ENCODE measurements around the gene GRIK1. TPM values are rescaled to one million over a fixed set of nuclear protein-coding genes. Genes with fewer than 3 reads are reported as not detected.

The GRIK1 gene
- total RNA-seq, 2 experiments from 2014 or later: not detected

- ChIA-PET CTCF (no interaction called here), POLR2A (no interaction called here)
- Mint-ChIP-seq H3K9me3 (no peaks in the 10 kb centered on the region), H3K4me1 (ENCODE audit: low read depth) (no peaks in the 10 kb centered on the region), H3K36me3 (ENCODE audit: low read depth) (no peaks in the 10 kb centered on the region), H3K27me3 (peaks cover 4% of the 10 kb centered on the region), H3K27ac (no peak overlapping the region), H3K4me3 (no peak overlapping the region)
- TF ChIP-seq CTCF (IDR thresholded peaks at IDR 0.05): no peak
- ATAC-seq: no peak
- intact Hi-C loops (cut with micrococcal nuclease): no loop called here
- no peak for DNase-seq
Observed at GRCh38 chr21:29953072-29953471, 13.3 kb upstream of the GRIK1 start.

- Mint-ChIP-seq H3K27me3 (peaks cover 4% of the 10 kb centered on the region), H3K4me1 (ENCODE audit: low read depth) (no peaks in the 10 kb centered on the region), H3K36me3 (ENCODE audit: low read depth) (no peaks in the 10 kb centered on the region), H3K4me3 (no peak overlapping the region), H3K27ac (no peak overlapping the region), H3K9me3 (no peaks in the 10 kb centered on the region)
- ATAC-seq: no peak
- DNase-seq: no peak
- intact Hi-C loops (cut with micrococcal nuclease): no loop called here
- TF ChIP-seq CTCF (IDR thresholded peaks at IDR 0.05): no peak
- ChIA-PET CTCF (no interaction called here), POLR2A (no interaction called here)
Observed at GRCh38 chr21:29951911-29952310, 12.1 kb upstream of the GRIK1 start.

- Mint-ChIP-seq H3K4me1 (ENCODE audit: low read depth) (no peaks in the 10 kb centered on the region), H3K36me3 (ENCODE audit: low read depth) (no peaks in the 10 kb centered on the region), H3K9me3 (no peaks in the 10 kb centered on the region), H3K27ac (no peak overlapping the region), H3K4me3 (no peak overlapping the region), H3K27me3 (peaks cover 4% of the 10 kb centered on the region)
- intact Hi-C loops (cut with micrococcal nuclease): no loop called here
- ChIA-PET POLR2A (no interaction called here), CTCF (no interaction called here)
- TF ChIP-seq CTCF (IDR thresholded peaks at IDR 0.05): no peak
- no peak for DNase-seq
- no peak for ATAC-seq
Observed at GRCh38 chr21:29949991-29950390, 10.2 kb upstream of the GRIK1 start.

- CTCF ChIA-PET: interaction anchor here (0.8 kb wide), 1 partner anchor 9 kb away, joined by 3 read pairs; no protein-coding TSS in a partner anchor
- POLR2A ChIA-PET: no interaction called here
- H3K36me3 Mint-ChIP-seq (ENCODE audit: low read depth): no peaks in the 10 kb centered on the region
- H3K4me3 Mint-ChIP-seq: no peak overlapping the region
- no peaks in the 10 kb centered on the region for H3K4me1 Mint-ChIP-seq (ENCODE audit: low read depth)
- peaks cover 14% of the 10 kb centered on the region for H3K27me3 Mint-ChIP-seq
- TF ChIP-seq CTCF (IDR thresholded peaks at IDR 0.05): no peak
- H3K27ac Mint-ChIP-seq: no peak overlapping the region
- no peaks in the 10 kb centered on the region for H3K9me3 Mint-ChIP-seq
- no peak for DNase-seq
- intact Hi-C loops (cut with micrococcal nuclease): no loop called here
- ATAC-seq: no peak
Observed at GRCh38 chr21:29947119-29947518, 7.3 kb upstream of the GRIK1 start.

- DNase-seq: no peak
- TF ChIP-seq CTCF (IDR thresholded peaks at IDR 0.05): no peak
- H3K4me1 Mint-ChIP-seq (ENCODE audit: low read depth): peaks cover 4% of the 10 kb centered on the region
- intact Hi-C loops (cut with micrococcal nuclease): no loop called here
- H3K27me3 Mint-ChIP-seq: peaks cover 28% of the 10 kb centered on the region
- no peaks in the 10 kb centered on the region for H3K9me3 Mint-ChIP-seq
- ChIA-PET CTCF (no interaction called here), POLR2A (interaction anchor here (0.6 kb wide), 1 partner anchor 12 kb away, joined by 3 read pairs; no protein-coding TSS in a partner anchor)
- H3K27ac Mint-ChIP-seq: no peak overlapping the region
- no peak overlapping the region for H3K4me3 Mint-ChIP-seq
- H3K36me3 Mint-ChIP-seq (ENCODE audit: low read depth): no peaks in the 10 kb centered on the region
- no peak for ATAC-seq
Observed at GRCh38 chr21:29943885-29944284, 4.1 kb upstream of the GRIK1 start.
